Mesenchymal stem cell (in vitro differentiated cells and primary cell): ENCODE results near the gene ZC3H13. TPM values are rescaled to one million over a fixed set of nuclear protein-coding genes. Genes with fewer than 3 reads are reported as not detected.

Experiments used
- DNase-seq: peaks from one replicate; pipeline ENCODE4 v3.0.0-alpha.2; 2013
- H2AFZ ChIP-seq: one replicate; pipeline ENCODE4 v1.6.1; 2013; ENCODE audit warnings: low read depth, mild to moderate bottlenecking, control low read depth, inconsistent platforms, low read length, moderate library complexity
- H2AK5ac ChIP-seq: 2 replicates; pipeline ENCODE4 v1.6.1; 2013; ENCODE audit warnings: low read length, moderate library complexity, mild to moderate bottlenecking, inconsistent platforms; ENCODE audit not compliant: severe bottlenecking
- H2BK120ac ChIP-seq: one replicate; pipeline ENCODE4 v1.6.1; 2013; ENCODE audit warnings: low read depth, mild to moderate bottlenecking, inconsistent platforms, low read length, moderate library complexity
- H2BK12ac ChIP-seq, 2 experiments: one replicate each; pipeline ENCODE4 v1.6.1; 2013; ENCODE audit warnings: inconsistent platforms in 2 of 2, low read length in 2 of 2, mild to moderate bottlenecking in 2 of 2, moderate library complexity in 2 of 2, control low read depth in 1 of 2
- H2BK15ac ChIP-seq: one replicate; pipeline ENCODE4 v1.6.1; 2013; ENCODE audit warnings: mild to moderate bottlenecking, low read depth, inconsistent platforms; ENCODE audit not compliant: poor library complexity, severe bottlenecking
- H2BK5ac ChIP-seq: 2 replicates; pipeline ENCODE4 v1.6.1; 2013; ENCODE audit warnings: low read depth, mild to moderate bottlenecking, low read length, control low read depth, inconsistent platforms; ENCODE audit not compliant: poor library complexity, severe bottlenecking
- H3K14ac ChIP-seq, 2 experiments: one replicate each; pipeline ENCODE4 v1.6.1; 2013; ENCODE audit warnings: inconsistent platforms in 2 of 2, low read length in 2 of 2, control low read depth in 1 of 2, mild to moderate bottlenecking in 1 of 2, moderate library complexity in 1 of 2
- H3K18ac ChIP-seq, 2 experiments: one replicate each; pipeline ENCODE4 v1.6.1; 2013; ENCODE audit warnings: inconsistent platforms in 2 of 2, low read length in 2 of 2, control low read depth in 1 of 2, low read depth in 1 of 2, mild to moderate bottlenecking in 1 of 2
- H3K23ac ChIP-seq, 2 experiments: one replicate each; pipeline ENCODE4 v1.6.1; 2013; ENCODE audit warnings: inconsistent platforms in 2 of 2, low read length in 2 of 2, mild to moderate bottlenecking in 2 of 2, moderate library complexity in 2 of 2, control low read depth in 1 of 2
- H3K27ac ChIP-seq: 2 replicates; pipeline ENCODE4 v1.5.1; 2013; ENCODE audit warnings: mild to moderate bottlenecking, moderate library complexity, low read length, control low read depth, inconsistent platforms; ENCODE audit not compliant: poor library complexity, severe bottlenecking
- H3K27me3 ChIP-seq, 2 experiments: 2 replicates each; pipeline versions ENCODE4 v1.6.1 to v1.7.0; 2013; ENCODE audit warnings: low read length in 2 of 2, mild to moderate bottlenecking in 2 of 2, moderate library complexity in 2 of 2, control low read depth in 1 of 2, inconsistent platforms in 1 of 2; ENCODE audit not compliant: control insufficient read depth in 1 of 2, insufficient read depth in 1 of 2
- H3K36me3 ChIP-seq, 2 experiments: 2 replicates each; pipeline versions ENCODE4 v1.6.1 to v1.7.0; 2013; ENCODE audit warnings: low read length in 2 of 2, control low read depth in 1 of 2, inconsistent platforms in 1 of 2, low read depth in 1 of 2, mild to moderate bottlenecking in 1 of 2; ENCODE audit not compliant: insufficient read depth in 2 of 2, control insufficient read depth in 1 of 2
- H3K4ac ChIP-seq, 2 experiments: one replicate each; pipeline ENCODE4 v1.6.1; 2013; ENCODE audit warnings: inconsistent platforms in 2 of 2, low read length in 2 of 2, mild to moderate bottlenecking in 2 of 2, moderate library complexity in 2 of 2, control low read depth in 1 of 2, low read depth in 1 of 2
- H3K4me1 ChIP-seq: 2 replicates; pipeline ENCODE4 v1.6.1; 2013; ENCODE audit warnings: low read depth, low read length, control low read depth; ENCODE audit not compliant: control insufficient read depth, insufficient read depth
- H3K4me2 ChIP-seq: 2 replicates; pipeline ENCODE4 v1.6.1; 2013; ENCODE audit warnings: low read length, mild to moderate bottlenecking, inconsistent platforms; ENCODE audit not compliant: poor library complexity, severe bottlenecking
- H3K4me3 ChIP-seq, 2 experiments: 2 replicates each; pipeline versions ENCODE4 v1.5.1 to v1.7.0; 2013; ENCODE audit warnings: low read length in 2 of 2, mild to moderate bottlenecking in 2 of 2, control low read depth in 1 of 2, low read depth in 1 of 2; ENCODE audit not compliant: insufficient read depth in 1 of 2
- H3K79me1 ChIP-seq: replicated peaks from 2 replicates; pipeline ENCODE4 v1.6.1; 2013; ENCODE audit warnings: mild to moderate bottlenecking, control low read depth, low read length, inconsistent platforms; ENCODE audit not compliant: poor library complexity, severe bottlenecking
- H3K9ac ChIP-seq: 2 replicates; pipeline ENCODE4 v1.7.0; 2013; ENCODE audit warnings: mild to moderate bottlenecking, low read length, moderate library complexity
- H3K9me3 ChIP-seq: 2 replicates; pipeline ENCODE4 v1.7.0; 2013; ENCODE audit warnings: mild to moderate bottlenecking, low read length; ENCODE audit not compliant: control insufficient read depth
- H4K8ac ChIP-seq: one replicate; pipeline ENCODE4 v1.6.1; 2013; ENCODE audit warnings: inconsistent platforms, mild to moderate bottlenecking, low read length, moderate library complexity
- H4K91ac ChIP-seq: one replicate; pipeline ENCODE4 v1.6.1; 2013; ENCODE audit warnings: mild to moderate bottlenecking, low read length, inconsistent platforms
- WGBS: methylation state at CpG from one replicate; pipeline ENCODE4 v1.1.7; 2013; ENCODE audit warnings: mixed read lengths; 5-methylcytosine and 5-hydroxymethylcytosine counted together
- polyA plus RNA-seq, 2 experiments: library from polyadenylated mRNA; stranded (reverse); fragments of 200-250 nt; gene quantifications; one replicate each; pipeline ENCODE4 v1.2.3, GENCODE V29; 2013

The ZC3H13 gene, protein sequence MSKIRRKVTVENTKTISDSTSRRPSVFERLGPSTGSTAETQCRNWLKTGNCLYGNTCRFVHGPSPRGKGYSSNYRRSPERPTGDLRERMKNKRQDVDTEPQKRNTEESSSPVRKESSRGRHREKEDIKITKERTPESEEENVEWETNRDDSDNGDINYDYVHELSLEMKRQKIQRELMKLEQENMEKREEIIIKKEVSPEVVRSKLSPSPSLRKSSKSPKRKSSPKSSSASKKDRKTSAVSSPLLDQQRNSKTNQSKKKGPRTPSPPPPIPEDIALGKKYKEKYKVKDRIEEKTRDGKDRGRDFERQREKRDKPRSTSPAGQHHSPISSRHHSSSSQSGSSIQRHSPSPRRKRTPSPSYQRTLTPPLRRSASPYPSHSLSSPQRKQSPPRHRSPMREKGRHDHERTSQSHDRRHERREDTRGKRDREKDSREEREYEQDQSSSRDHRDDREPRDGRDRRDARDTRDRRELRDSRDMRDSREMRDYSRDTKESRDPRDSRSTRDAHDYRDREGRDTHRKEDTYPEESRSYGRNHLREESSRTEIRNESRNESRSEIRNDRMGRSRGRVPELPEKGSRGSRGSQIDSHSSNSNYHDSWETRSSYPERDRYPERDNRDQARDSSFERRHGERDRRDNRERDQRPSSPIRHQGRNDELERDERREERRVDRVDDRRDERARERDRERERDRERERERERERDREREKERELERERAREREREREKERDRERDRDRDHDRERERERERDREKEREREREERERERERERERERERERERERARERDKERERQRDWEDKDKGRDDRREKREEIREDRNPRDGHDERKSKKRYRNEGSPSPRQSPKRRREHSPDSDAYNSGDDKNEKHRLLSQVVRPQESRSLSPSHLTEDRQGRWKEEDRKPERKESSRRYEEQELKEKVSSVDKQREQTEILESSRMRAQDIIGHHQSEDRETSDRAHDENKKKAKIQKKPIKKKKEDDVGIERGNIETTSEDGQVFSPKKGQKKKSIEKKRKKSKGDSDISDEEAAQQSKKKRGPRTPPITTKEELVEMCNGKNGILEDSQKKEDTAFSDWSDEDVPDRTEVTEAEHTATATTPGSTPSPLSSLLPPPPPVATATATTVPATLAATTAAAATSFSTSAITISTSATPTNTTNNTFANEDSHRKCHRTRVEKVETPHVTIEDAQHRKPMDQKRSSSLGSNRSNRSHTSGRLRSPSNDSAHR (N-terminal part only)
- 37.8 TPM for polyA plus RNA-seq (2013, experiment 1 of 2)
- polyA plus RNA-seq (2013, experiment 2 of 2) = 34.4 TPM

DNA sequence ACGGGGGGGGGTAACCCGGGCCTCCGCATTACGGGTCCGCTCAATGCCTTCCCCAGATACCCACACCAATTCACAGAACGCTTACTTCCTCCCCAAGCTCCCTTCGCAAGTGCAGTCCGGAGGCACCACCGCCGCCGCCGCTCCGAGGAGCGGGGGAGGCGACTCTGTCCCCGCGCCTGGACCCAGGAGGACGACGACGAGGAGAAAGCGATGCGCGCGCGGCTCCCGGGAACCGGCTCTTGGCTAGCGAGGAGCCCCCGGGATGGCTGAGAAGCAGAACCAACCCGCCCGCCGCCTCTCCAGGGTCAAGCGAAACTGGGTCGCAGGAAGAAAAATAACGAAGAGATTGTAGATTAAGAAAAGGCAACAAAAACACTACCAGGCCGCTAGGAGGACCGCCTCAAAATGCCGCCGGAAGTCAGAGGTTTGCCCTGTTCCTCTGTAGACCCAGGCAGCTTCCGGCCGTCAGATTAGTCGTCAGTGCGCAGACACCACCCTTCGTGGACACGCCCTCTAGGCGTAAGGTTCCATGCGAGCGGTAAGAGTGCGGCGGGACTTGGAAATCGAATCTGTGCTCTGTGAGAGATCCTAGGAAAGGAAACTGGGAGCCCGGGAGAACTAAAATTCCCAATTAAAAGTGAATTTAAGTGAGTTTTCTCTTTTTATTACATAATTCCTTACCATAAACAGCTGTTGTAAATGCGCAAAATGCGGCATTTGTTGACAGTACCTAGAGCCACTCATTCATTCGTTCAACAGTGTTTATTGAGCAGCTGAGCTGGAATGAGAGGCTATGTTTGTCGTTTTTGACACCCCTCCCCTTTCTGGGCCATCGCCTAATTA is at the start of gene ZC3H13:
TSS of gene ZC3H13 (minus strand) at position 428 of the 843 bp plus-strand sequence. CDS start 7,239 bp downstream, outside the sequence.
- peak within 1 kb of the TSS; percentile 97 for H3K9ac ChIP-seq
- peak within 1 kb of the TSS; percentile 71 for H3K4me2 ChIP-seq
- no peak within 1 kb of the TSS for H2BK12ac ChIP-seq
- H2BK15ac ChIP-seq = no peak within 1 kb of the TSS
- peak within 1 kb of the TSS; percentile 35 to 55 for H3K4ac ChIP-seq
- H2BK120ac ChIP-seq = peak within 1 kb of the TSS; percentile 42
- H4K91ac ChIP-seq = no peak within 1 kb of the TSS
- no peaks in the 10 kb centered on the region for H3K27me3 ChIP-seq
- no peaks in the 10 kb centered on the region for H3K4me1 ChIP-seq
- H3K36me3 ChIP-seq = no peaks in the 10 kb centered on the region
- peak; percentile 98 for DNase-seq
- no peak within 1 kb of the TSS for H3K14ac ChIP-seq
- no peaks in the 10 kb centered on the region for H3K9me3 ChIP-seq
- H4K8ac ChIP-seq = peak within 1 kb of the TSS; percentile 52
- peak within 1 kb of the TSS; percentile 92 for H3K4me3 ChIP-seq
- WGBS = under 1% methylated on average over 54 of the region's 57 CpGs
- H3K79me1 ChIP-seq = peaks cover 3% of the 10 kb centered on the region
- H2AK5ac ChIP-seq = no peak within 1 kb of the TSS
- H2AFZ ChIP-seq = peak within 1 kb of the TSS; percentile 66
- H3K27ac ChIP-seq = peak within 1 kb of the TSS; percentile 70
- H3K18ac ChIP-seq = peak within 1 kb of the TSS; percentile 78 to 96
- H2BK5ac ChIP-seq = peak within 1 kb of the TSS; percentile 20
- no peak within 1 kb of the TSS for H3K23ac ChIP-seq

DNA sequence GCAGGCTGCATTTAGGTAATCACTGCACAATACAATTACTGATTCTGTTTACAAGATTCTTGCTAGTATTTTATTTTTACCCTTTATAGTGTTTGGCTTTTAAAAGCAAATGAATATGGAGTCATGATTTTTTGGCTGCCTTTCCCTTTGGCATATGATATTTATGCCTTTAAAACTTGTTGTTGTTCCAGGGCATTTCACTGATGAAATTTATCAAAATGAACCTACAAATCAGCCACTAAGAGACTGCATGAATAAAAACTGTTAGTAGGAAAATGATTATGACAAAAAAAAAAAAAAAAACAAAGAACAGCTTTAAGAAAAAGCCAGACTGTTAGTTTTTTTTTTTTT is 49.7 kb upstream of the ZC3H13 start:
- Histone ChIP-seq H4K91ac (no peak overlapping the region), H3K36me3 (no peaks in the 10 kb centered on the region), H3K9ac (no peak overlapping the region), H2BK5ac (no peak overlapping the region), H4K8ac (no peak overlapping the region), H3K23ac (no peak overlapping the region), H3K14ac (no peak overlapping the region), H3K9me3 (no peaks in the 10 kb centered on the region), H3K4me3 (no peak overlapping the region), H2BK15ac (no peak overlapping the region), H3K27ac (no peak overlapping the region), H3K4ac (no peak overlapping the region), H2AK5ac (no peak overlapping the region), H2BK12ac (no peak overlapping the region), H3K4me1 (peaks cover 2% of the 10 kb centered on the region), H3K27me3 (no peaks in the 10 kb centered on the region), H3K4me2 (no peak overlapping the region), H3K18ac (no peak overlapping the region), H2AFZ (no peak overlapping the region), H2BK120ac (no peak overlapping the region), H3K79me1 (no peaks in the 10 kb centered on the region)
- DNase-seq = no peak

DNA sequence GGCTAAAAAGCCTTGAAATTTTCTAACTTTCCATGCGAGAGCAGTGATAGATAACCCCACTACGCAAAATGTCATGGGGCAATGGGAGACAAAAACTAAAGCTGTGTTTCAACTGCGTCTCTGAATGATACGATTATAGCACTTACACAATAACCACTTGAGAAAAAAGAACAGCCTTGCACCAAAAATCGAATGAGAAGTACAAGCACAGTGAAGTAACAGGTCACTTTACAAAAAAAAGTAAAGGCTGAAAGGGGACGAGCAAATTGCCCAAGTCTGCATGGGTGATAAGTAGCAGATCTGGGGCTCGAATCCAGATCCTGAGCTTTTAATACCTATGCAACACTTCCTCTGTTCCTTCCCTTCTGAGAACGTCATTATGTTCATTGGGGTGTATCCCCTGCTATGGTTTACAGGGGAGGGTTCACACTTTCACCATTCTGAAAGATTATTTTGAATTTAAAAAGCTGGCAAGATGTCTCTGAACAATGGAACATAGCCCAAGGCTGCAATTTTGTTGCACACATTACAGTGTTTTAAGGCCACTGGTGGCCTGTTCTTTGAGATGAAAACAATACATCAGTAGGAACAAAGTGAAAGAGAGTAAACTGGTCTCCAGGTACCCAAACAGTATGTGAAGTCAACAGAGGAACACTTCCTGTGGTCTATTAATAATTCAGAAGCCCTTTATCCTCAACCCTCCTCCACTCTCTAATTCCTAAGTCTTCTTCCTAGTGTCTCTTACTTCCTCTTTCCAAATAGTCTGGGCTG is 49.1 kb upstream of the ZC3H13 start:
- WGBS = 86% methylated on average over 6 of the region's 8 CpGs
- Histone ChIP-seq H2BK120ac (no peak overlapping the region), H3K23ac (no peak overlapping the region), H3K27ac (no peak overlapping the region), H3K36me3 (no peaks in the 10 kb centered on the region), H3K4me1 (peaks cover 5% of the 10 kb centered on the region), H4K91ac (no peak overlapping the region), H3K4ac (no peak overlapping the region), H3K9me3 (no peaks in the 10 kb centered on the region), H3K14ac (no peak overlapping the region), H3K79me1 (no peaks in the 10 kb centered on the region), H3K9ac (no peak overlapping the region), H3K4me2 (no peak overlapping the region), H2BK5ac (no peak overlapping the region), H2BK15ac (no peak overlapping the region), H4K8ac (no peak overlapping the region), H3K18ac (no peak overlapping the region), H2BK12ac (no peak overlapping the region), H3K4me3 (no peak overlapping the region), H3K27me3 (no peaks in the 10 kb centered on the region), H2AFZ (no peak overlapping the region), H2AK5ac (no peak overlapping the region)
- no peak for DNase-seq
